ENCODE data around the gene F2. TPM values are rescaled to one million over a fixed set of nuclear protein-coding genes. Genes with fewer than 3 reads are reported as not detected.

Gene F2
- total RNA-seq, 4 donors from 2014 or later, result not detected

- intact Hi-C loops (cut with DNase I), result no loop called here
- TF ChIP-seq POLR2A (IDR thresholded peaks at IDR 0.05) (no peak), CTCF (IDR thresholded peaks at IDR 0.05) (no peak)
- peaks cover 7 to 26% of the 10 kb centered on the region in 2 donors for H3K4me1 ChIP-seq
- H3K27me3 ChIP-seq, result no peaks in the 10 kb centered on the region
- DNase-seq, result no peak
- no peaks in the 10 kb centered on the region for H3K9me3 ChIP-seq
- H3K27ac ChIP-seq, result no peak overlapping the region
- H3K4me3 ChIP-seq (replicated peaks in 1 of 3), result no peak overlapping the region
- peaks cover 18 to 30% of the 10 kb centered on the region in 2 donors for H3K36me3 ChIP-seq
- WGBS, 2 donors, result 80 to 86% methylated on average over 7 to 10 of the region's 11 CpGs
Observed at GRCh38 chr11:46696212-46696558, 22.8 kb upstream of the F2 start.

GRCh38 chr11:46697303-46697702 is 21.7 kb upstream of the F2 start:
- Histone ChIP-seq H3K27me3 (no peaks in the 10 kb centered on the region), H3K9me3 (no peaks in the 10 kb centered on the region), H3K4me1 (peaks cover 16 to 34% of the 10 kb centered on the region in 2 donors), H3K27ac (peak overlapping the region in 1 of 3 donors; percentile 28), H3K4me3 (replicated peaks in 1 of 3) (no peak overlapping the region), H3K36me3 (peaks cover 18 to 23% of the 10 kb centered on the region in 2 donors)
- intact Hi-C loops (cut with DNase I), result no loop called here
- DNase-seq, result no peak
- WGBS, 2 donors, result 24 to 32% methylated on average over 3 of the region's 3 CpGs
- TF ChIP-seq POLR2A (IDR thresholded peaks at IDR 0.05) (no peak), CTCF (IDR thresholded peaks at IDR 0.05) (no peak)

GRCh38 chr11:46697723-46698122 is 21.3 kb upstream of the F2 start:
- Histone ChIP-seq H3K36me3 (peaks cover 18 to 25% of the 10 kb centered on the region in 2 donors), H3K4me1 (peaks cover 16 to 34% of the 10 kb centered on the region in 2 donors), H3K4me3 (replicated peaks in 1 of 3) (no peak overlapping the region), H3K9me3 (no peaks in the 10 kb centered on the region), H3K27me3 (no peaks in the 10 kb centered on the region), H3K27ac (peak overlapping the region in 2 of 3 donors; percentile 28 to 31)
- intact Hi-C loops (cut with DNase I), result no loop called here
- TF ChIP-seq POLR2A (IDR thresholded peaks at IDR 0.05), result no peak
- DNase-seq, result no peak
- 41 to 46% methylated on average over 2 of the region's 2 CpGs for WGBS, 2 donors

- Histone ChIP-seq H3K36me3 (peaks cover 23 to 27% of the 10 kb centered on the region in 2 donors), H3K9me3 (no peaks in the 10 kb centered on the region), H3K4me3 (replicated peaks in 1 of 3) (no peak overlapping the region), H3K27me3 (no peaks in the 10 kb centered on the region), H3K27ac (no peak overlapping the region), H3K4me1 (peaks cover 16 to 34% of the 10 kb centered on the region in 2 donors)
- intact Hi-C loops (cut with DNase I), result no loop called here
- TF ChIP-seq CTCF (IDR thresholded peaks at IDR 0.05), result no peak
- TF ChIP-seq POLR2A (IDR thresholded peaks at IDR 0.05), result no peak
- 70 to 89% methylated on average over 1 of the region's 1 CpG for WGBS, 2 donors
- no peak for DNase-seq
Observed at GRCh38 chr11:46698597-46698996, 20.4 kb upstream of the F2 start.

- Histone ChIP-seq H3K27me3 (no peaks in the 10 kb centered on the region), H3K4me1 (peaks cover 16 to 34% of the 10 kb centered on the region in 2 donors), H3K27ac (peak within 1 kb of the TSS; percentile 86 to 92 (median 88)), H3K36me3 (peaks cover 26 to 30% of the 10 kb centered on the region in 2 donors), H3K9me3 (no peaks in the 10 kb centered on the region), H3K4me3 (replicated peaks in 1 of 3) (peak within 1 kb of the TSS; percentile 76 to 93 (median 89))
- 0% methylated on average over 34 to 44 of the region's 44 CpGs for WGBS, 2 donors
- TF ChIP-seq POLR2A (IDR thresholded peaks at IDR 0.05), result peak in 1 of 2 donors; percentile 73
- TF ChIP-seq CTCF (IDR thresholded peaks at IDR 0.05), result peak in 1 of 6 experiments; percentile 5
- intact Hi-C loops (cut with DNase I), result no loop called here
- DNase-seq, result peak; percentile 99 to 100
Observed at GRCh38 chr11:46700241-46701077, 18.6 kb upstream of the F2 start, which contains the start of the genes ARHGAP1 and ZNF408. TSS of gene ARHGAP1 (minus strand) at chr11:46700619. CDS start at chr11:46696107, 4,512 bp downstream. TSS of gene ZNF408 (plus strand) at chr11:46701031. CDS start at chr11:46701048, 17 bp downstream.
